ENCODE data around the gene TMEM63B.

Gene TMEM63B

DNA sequence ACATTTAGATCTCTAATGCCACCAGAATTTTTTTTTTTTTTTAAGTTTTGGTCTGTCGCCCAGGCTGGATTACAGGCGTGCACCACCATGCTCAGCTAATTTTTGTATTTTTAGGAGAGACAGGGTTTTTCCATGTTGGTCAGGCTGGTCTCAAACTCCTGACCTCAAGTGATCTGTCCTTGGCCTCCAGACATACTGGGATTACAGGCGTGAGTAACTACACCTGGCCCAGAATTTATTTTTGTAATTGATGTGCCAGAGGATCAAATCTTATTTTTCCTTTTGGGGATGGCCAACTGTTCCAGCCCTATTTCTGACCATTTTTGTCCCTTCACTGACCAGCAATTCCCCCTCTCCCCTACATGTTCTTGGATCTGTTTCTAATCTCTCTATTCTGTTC is 71.3 kb downstream of the TMEM63B start:
- Histone ChIP-seq H3K79me2 (ENCODE audit: insufficient read depth, low read length) (no peaks in the 10 kb centered on the region), H3K36me3 (ENCODE audit: insufficient read depth, low read length) (no peaks in the 10 kb centered on the region), H3K9me2 (replicated peaks; ENCODE audit: low read depth, low read length) (no peaks in the 10 kb centered on the region), H4K20me1 (ENCODE audit: insufficient read depth, low read length, poor library complexity, severe bottlenecking) (no peaks in the 10 kb centered on the region), H3K9ac (ENCODE audit: low read depth, low read length, poor library complexity, severe bottlenecking) (no peak overlapping the region), H3K4me2 (ENCODE audit: low read depth, low read length, poor library complexity, severe bottlenecking) (no peak overlapping the region), H3F3A (ENCODE audit: low read depth) (no peaks in the 10 kb centered on the region), H2AFZ (ENCODE audit: low read length) (no peak overlapping the region), H3K4me1 (ENCODE audit: insufficient read depth, low read length, poor library complexity, severe bottlenecking) (peaks cover 14% of the 10 kb centered on the region), H3K9me3 (ENCODE audit: insufficient read depth, low read depth, low read length) (no peaks in the 10 kb centered on the region), H3K27me3 (ENCODE audit: insufficient read depth, low read length, poor library complexity, severe bottlenecking) (no peaks in the 10 kb centered on the region), H3K4me3 (ENCODE audit: low read length, poor library complexity, severe bottlenecking) (no peak overlapping the region)
- TF ChIP-seq, protein P1, sequence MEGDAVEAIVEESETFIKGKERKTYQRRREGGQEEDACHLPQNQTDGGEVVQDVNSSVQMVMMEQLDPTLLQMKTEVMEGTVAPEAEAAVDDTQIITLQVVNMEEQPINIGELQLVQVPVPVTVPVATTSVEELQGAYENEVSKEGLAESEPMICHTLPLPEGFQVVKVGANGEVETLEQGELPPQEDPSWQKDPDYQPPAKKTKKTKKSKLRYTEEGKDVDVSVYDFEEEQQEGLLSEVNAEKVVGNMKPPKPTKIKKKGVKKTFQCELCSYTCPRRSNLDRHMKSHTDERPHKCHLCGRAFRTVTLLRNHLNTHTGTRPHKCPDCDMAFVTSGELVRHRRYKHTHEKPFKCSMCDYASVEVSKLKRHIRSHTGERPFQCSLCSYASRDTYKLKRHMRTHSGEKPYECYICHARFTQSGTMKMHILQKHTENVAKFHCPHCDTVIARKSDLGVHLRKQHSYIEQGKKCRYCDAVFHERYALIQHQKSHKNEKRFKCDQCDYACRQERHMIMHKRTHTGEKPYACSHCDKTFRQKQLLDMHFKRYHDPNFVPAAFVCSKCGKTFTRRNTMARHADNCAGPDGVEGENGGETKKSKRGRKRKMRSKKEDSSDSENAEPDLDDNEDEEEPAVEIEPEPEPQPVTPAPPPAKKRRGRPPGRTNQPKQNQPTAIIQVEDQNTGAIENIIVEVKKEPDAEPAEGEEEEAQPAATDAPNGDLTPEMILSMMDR (conservative IDR thresholded peaks at IDR 0.05; ENCODE audit: low read length): no peak
- TF ChIP-seq EZH2phosphoT487 (IDR thresholded peaks at IDR 0.05; ENCODE audit: borderline replicate concordance): no peak

GRCh38 chr6:44199883-44200282 is 72.5 kb downstream of the TMEM63B start:
- Histone ChIP-seq H3K4me1 (ENCODE audit: insufficient read depth, low read length, poor library complexity, severe bottlenecking) (peaks cover 24% of the 10 kb centered on the region), H2AFZ (ENCODE audit: low read length) (no peak overlapping the region), H3K9me2 (replicated peaks; ENCODE audit: low read depth, low read length) (no peaks in the 10 kb centered on the region), H3K79me2 (ENCODE audit: insufficient read depth, low read length) (no peaks in the 10 kb centered on the region), H3K9me3 (ENCODE audit: insufficient read depth, low read depth, low read length) (no peaks in the 10 kb centered on the region), H3K27me3 (ENCODE audit: insufficient read depth, low read length, poor library complexity, severe bottlenecking) (no peaks in the 10 kb centered on the region), H3K4me3 (ENCODE audit: low read length, poor library complexity, severe bottlenecking) (no peak overlapping the region), H3K36me3 (ENCODE audit: insufficient read depth, low read length) (no peaks in the 10 kb centered on the region), H3K9ac (ENCODE audit: low read depth, low read length, poor library complexity, severe bottlenecking) (no peak overlapping the region), H3K4me2 (ENCODE audit: low read depth, low read length, poor library complexity, severe bottlenecking) (no peak overlapping the region), H4K20me1 (ENCODE audit: insufficient read depth, low read length, poor library complexity, severe bottlenecking) (no peaks in the 10 kb centered on the region), H3F3A (ENCODE audit: low read depth) (no peaks in the 10 kb centered on the region)
- no peak for TF ChIP-seq EZH2phosphoT487 (IDR thresholded peaks at IDR 0.05; ENCODE audit: borderline replicate concordance)
- TF ChIP-seq, protein P1 (conservative IDR thresholded peaks at IDR 0.05; ENCODE audit: low read length): no peak

DNA sequence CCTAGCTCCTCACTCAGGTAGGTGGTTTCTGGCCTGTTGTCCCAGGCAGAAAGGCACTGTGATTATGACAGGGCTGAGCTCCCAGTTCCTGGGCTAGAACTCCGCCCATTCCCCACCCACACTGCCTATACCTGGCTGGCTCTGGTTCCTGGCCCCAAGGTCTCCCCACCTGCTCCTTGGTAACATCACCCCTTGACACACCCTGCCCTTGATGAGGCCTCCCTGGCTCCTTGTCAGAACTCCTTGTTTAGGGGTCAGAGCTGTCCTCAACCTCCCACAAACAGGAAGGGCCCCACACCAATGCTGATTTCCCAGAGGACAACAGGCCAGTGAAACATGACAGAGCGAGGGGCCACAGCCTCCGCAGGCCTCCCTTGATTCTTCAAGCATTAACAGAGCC is 73.8 kb downstream of the TMEM63B start:
- TF ChIP-seq EZH2phosphoT487 (IDR thresholded peaks at IDR 0.05; ENCODE audit: borderline replicate concordance): no peak
- TF ChIP-seq, protein P1 (conservative IDR thresholded peaks at IDR 0.05; ENCODE audit: low read length): no peak
- no peaks in the 10 kb centered on the region for H3K79me2 ChIP-seq (ENCODE audit: insufficient read depth, low read length)
- H3K4me2 ChIP-seq (ENCODE audit: low read depth, low read length, poor library complexity, severe bottlenecking): peak overlapping the region; percentile 20
- no peaks in the 10 kb centered on the region for H4K20me1 ChIP-seq (ENCODE audit: insufficient read depth, low read length, poor library complexity, severe bottlenecking)
- H2AFZ ChIP-seq (ENCODE audit: low read length): peak overlapping the region; percentile 59; the same call in 1 of the 2 replicates
- H3K4me3 ChIP-seq (ENCODE audit: low read length, poor library complexity, severe bottlenecking): no peak overlapping the region
- H3K4me1 ChIP-seq (ENCODE audit: insufficient read depth, low read length, poor library complexity, severe bottlenecking): peaks cover 26% of the 10 kb centered on the region
- no peaks in the 10 kb centered on the region for H3F3A ChIP-seq (ENCODE audit: low read depth)
- H3K36me3 ChIP-seq (ENCODE audit: insufficient read depth, low read length): no peaks in the 10 kb centered on the region
- H3K27me3 ChIP-seq (ENCODE audit: insufficient read depth, low read length, poor library complexity, severe bottlenecking): no peaks in the 10 kb centered on the region
- H3K9me2 ChIP-seq (replicated peaks; ENCODE audit: low read depth, low read length): no peaks in the 10 kb centered on the region
- no peaks in the 10 kb centered on the region for H3K9me3 ChIP-seq (ENCODE audit: insufficient read depth, low read depth, low read length)
- H3K9ac ChIP-seq (ENCODE audit: low read depth, low read length, poor library complexity, severe bottlenecking): peak overlapping the region; percentile 19

All from Loucy (cell line).